Suppressor macrophage treated with lipopolysaccharide for 1 hour (primary cell): ENCODE data around the gene FOXD4L5.
"Not testable (repeated sequence)": the region's sequence is repeated elsewhere in the genome, so short reads cannot be mapped to it uniquely, and the experiment has no call there.

Source experiments
- DNase-seq, 3 donors: peaks; one replicate each; pipeline ENCODE4 v3.0.0-alpha.2; 2020 to 2022

Gene FOXD4L5

GRCh38 chr9:65285109-65285508 lies at the start of gene FOXD4L5:
Gene FOXD4L5 (minus strand): TSS chr9:65285209. CDS start chr9:65284377, 832 bp downstream.
- not testable (repeated sequence) for DNase-seq

GRCh38 chr9:65283943-65284342 lies 1.1 kb downstream of the FOXD4L5 start:
- DNase-seq: not testable (repeated sequence)

- DNase-seq: not testable (repeated sequence)
Observed at GRCh38 chr9:65282976-65283375, 2.0 kb downstream of the FOXD4L5 start.
